Ecto neural progenitor cell (in vitro differentiated cells): ENCODE results near the gene NKX1-1.
A peak's percentile ranks its signal among the peaks of the same experiment; 100 is the strongest.
"Not testable (repeated sequence)": the region's sequence is repeated elsewhere in the genome, so short reads cannot be mapped to it uniquely, and the experiment has no call there.

Source experiments
- DNase-seq: peaks from one replicate; pipeline ENCODE4 v3.0.0-alpha.2; 2018; ENCODE audit warnings: low spot score

Gene NKX1-1

GRCh38 chr4:1406394-1406980, at the start of gene NKX1-1:
Gene NKX1-1 (minus strand): TSS chr4:1406442. CDS start chr4:1406442, 0 bp downstream.
- peak; percentile 54 for DNase-seq

- DNase-seq = no peak
Observed at GRCh38 chr4:1453731-1454130, 47.5 kb upstream of the NKX1-1 start.

DNA sequence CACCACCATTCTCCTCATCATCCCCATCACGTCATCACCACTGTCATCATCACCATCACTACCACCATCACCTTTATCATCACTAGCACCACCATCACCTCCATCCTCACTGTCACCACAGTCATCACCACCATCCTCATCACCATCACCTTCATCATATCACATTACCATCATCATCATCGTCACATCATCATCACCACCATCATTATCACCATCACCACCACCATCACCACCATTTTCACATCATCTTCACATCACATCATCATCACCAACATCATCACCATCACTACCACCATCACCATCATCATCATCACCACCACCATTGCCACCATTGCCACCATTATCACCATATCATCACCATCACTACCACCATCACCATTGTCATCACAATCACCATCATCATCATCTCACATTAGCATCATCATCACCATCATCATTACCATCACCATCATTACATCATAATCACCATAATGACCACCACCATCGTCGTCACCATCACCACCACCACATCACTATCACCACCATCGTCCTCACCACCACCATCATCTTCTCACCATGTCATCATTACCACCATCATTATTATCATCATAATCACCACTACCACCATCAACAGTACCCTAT, 46.3 kb upstream of the NKX1-1 start:
- DNase-seq = no peak

DNA sequence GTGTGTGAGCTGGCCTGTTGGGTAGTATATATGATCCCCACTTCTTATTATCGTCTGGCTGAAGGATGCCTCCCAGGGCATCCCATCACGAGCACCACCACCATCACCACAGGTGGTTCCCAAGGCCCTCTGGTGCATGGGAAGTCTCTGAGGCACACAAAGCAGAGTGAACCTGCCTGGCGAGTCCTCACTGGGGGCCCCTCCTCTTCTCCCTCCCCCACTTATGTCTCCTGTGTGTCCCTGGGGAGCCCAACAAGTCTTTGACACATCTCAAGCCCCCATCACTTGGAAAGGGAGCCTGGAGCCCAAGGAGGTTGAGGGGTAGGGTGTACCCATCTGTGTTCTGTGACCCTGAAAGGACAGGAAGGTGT, 45.5 kb upstream of the NKX1-1 start:
- DNase-seq = no peak

DNA sequence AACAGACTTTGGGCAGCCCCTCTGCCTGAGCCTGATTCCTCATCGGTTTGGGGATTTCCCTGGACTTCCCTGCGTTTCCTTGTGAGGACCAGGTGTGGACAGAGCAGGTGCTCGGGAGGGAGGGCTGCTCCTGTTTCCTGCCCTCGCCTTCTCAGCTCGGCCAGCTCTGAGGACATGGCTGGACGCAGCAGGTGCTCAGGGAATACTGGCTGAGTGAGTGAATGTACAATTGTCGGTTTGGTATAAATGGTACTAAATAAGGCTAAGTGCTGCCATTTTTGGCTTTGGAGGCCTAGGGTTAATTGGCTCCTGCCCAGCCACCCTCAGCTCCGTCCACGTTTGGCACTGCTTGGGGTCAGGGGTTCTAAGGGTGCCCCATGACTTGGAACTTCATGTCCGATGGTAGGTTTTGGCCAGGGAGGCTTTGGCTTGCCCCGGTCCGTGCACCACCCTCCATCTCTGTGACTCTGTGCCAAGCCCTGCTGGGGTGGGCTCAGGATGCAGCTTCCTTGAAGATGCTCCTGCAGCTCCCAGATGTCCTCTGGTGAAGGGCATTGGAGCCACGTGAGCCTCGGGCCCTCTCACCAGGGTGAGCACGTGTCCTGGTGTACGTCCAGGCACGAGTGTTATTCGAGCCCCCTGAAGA, 45.0 kb upstream of the NKX1-1 start:
- no peak for DNase-seq

GRCh38 chr4:1449833-1450741, 43.8 kb upstream of the NKX1-1 start:
- no peak for DNase-seq

DNA sequence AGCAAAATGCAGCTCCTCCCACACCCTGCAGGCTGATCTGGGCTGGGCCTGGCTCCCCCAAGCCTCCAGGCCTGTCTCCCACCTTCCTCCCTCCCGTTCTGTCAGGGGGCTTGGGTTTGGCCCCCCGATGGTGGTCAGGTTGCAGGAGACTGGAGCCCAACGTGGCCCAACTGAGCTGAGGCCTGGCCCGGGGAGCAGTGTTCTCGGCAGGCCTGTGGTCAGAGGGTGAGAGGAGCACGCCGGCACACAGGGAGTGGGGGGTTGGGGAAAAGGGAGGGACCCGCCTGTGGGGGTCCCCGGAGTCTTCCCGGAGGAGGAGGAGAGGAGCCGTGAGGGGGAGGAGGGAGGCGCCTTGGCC, 43.2 kb upstream of the NKX1-1 start:
- no peak for DNase-seq

GRCh38 chr4:1448589-1449420, 42.6 kb upstream of the NKX1-1 start:
- DNase-seq = peak; percentile 46

DNA sequence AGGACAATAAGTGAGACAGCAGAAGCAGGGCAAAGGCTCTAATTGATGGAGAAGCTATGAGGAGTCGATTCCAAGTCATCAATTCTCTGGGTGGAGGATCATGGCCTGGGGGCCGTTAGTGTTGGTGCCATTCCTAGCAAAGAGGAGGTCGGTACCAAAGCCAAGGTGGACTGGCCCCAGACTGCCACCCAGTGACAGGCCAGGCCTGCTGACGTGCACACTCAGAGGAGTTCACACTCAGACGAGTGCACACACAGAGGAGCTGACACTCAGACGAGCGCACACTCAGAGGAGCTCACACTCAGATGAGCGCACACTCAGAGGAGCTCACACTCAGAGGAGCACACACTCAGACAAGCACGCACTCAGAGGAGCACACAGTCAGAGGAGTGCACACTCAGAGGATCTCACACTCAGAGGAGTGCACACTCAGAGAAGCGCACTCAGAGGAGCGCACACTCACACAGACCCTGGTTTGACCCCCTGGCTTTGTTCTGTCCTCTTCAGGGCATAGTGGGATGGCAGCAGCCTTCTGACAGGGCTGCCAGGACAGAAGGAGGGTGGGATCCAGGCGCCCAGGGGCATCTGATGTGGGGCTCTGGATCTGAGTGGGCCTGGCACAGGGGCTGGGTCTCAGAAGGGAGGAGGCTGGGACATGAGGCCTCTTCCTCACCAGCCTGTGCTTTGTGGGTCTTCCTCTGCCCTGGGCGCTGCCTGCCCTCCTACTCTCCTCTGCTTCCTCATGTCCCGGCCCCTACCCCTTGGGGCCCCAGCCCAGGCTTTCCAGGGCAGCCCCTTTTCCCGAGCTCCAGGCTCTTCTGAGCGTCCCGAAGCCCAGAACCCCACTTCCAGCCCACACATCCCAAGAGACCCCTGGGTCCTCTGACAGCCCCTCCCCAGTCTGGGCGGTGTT, 41.7 kb upstream of the NKX1-1 start:
- no peak for DNase-seq

DNA sequence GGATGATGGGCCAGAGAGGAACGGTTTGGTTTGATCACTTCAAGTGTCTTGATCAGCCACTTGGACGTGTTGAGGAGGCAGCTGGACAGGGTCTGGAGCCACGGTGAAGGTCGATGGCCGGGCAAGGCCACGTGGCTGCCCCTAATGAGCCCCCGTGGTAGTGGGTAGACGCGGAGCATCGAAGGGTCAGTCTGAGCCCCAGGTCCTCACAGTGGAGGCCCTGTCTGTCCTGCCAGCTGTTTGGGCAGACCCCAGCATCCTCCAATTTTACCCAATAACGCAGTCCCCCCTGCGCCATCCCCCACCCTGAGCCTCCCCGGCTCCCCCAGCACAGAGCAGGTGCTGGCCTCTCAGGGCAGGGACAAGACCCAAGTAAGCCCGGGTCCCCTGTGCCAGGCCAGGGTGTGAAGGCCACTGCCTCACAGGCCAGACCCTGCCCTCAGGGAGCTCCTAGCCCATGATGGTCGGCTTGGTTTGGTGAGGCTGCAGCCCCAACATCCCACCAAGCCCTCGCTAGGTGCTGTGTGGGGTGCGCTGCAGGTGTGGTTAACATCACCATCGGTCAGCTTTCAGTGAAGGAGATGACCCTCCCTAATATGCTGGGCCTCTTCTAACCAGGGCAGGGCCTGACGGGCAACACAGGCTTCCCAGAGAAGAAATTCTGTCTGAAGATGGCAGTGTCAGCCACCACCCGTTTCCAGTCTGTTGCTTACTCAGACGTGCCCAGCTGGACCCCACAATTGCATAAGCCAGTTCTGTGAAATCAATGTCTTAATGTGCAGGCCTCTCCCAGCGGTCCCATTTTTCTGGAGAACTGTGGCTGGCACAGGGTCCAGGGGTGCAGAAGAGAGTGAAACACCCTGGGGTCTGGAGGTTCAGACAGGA, 40.5 kb upstream of the NKX1-1 start:
- DNase-seq = no peak

DNA sequence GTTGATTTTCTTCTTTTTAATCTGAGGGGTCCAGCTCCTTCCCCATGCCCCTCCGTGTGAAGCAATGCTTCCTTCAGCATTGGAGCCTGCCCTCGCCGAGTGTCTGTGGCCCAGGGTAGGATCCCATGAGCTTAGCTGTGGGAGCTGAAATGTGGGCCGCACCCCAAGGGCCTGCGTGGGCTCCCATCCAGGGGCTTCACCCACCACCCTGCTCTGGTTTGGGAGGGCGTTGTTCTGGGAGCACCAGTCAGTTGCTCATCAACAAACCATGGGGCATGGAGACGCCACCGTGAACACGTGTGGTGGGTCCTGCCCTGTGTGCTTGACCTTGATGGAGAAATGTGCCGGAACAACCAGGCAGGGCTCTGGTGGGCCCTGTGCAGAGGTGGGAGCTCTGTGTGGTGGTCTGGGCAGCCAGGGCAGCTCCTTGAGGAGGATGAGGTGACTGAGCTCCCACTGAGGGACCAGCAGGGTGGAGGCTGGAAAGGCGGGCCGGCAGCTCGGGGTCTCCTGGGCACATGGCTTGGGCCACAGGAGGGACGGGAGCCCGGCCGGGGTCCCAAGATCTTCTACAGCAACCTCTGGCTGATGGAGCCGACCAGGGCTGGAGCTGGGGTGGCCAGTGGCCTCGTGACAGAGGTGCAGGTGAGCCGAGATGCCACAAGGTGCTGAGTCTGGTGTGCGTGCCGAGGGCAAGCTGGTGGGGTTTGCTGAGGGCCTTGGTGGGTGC, 39.6 kb upstream of the NKX1-1 start:
- no peak for DNase-seq

- DNase-seq = not testable (repeated sequence)
Observed at GRCh38 chr4:1443688-1444172, 37.5 kb upstream of the NKX1-1 start.

GRCh38 chr4:1427010-1427409, 20.8 kb upstream of the NKX1-1 start:
- DNase-seq = no peak

GRCh38 chr4:1421657-1422056, 15.4 kb upstream of the NKX1-1 start:
- DNase-seq = peak; percentile 42

DNA sequence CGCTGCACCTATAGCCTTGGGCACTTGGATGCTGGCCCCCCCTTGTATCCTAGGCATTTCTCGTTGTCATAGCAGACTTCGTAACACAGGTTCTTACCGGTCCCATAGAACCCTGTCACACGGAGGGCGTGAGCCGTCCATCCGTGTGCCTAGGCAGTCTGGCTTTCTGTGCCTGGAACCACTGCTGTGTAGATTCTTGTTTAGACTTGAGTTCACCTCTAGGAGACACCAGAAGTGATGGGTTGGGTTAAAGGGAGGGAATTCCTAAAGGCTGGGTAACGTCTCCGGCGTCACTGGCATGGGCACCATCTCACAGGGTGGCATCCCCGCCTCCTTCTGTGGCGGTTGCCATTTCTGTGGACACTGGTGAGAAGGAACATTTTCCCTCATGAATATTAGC, 13.5 kb upstream of the NKX1-1 start:
- DNase-seq = no peak

GRCh38 chr4:1418494-1419285, 12.4 kb upstream of the NKX1-1 start:
- peak; percentile 40 for DNase-seq

- peak; percentile 43 for DNase-seq
Observed at GRCh38 chr4:1417522-1418390, 11.5 kb upstream of the NKX1-1 start.
